ENCODE results near the gene MAD1L1. TPM values are rescaled to one million over a fixed set of nuclear protein-coding genes. Genes with fewer than 3 reads are reported as not detected.

The MAD1L1 gene
- total RNA-seq, 3 donors from 2014 or later = 25.3 to 31.2 (median 26.2) TPM

DNA sequence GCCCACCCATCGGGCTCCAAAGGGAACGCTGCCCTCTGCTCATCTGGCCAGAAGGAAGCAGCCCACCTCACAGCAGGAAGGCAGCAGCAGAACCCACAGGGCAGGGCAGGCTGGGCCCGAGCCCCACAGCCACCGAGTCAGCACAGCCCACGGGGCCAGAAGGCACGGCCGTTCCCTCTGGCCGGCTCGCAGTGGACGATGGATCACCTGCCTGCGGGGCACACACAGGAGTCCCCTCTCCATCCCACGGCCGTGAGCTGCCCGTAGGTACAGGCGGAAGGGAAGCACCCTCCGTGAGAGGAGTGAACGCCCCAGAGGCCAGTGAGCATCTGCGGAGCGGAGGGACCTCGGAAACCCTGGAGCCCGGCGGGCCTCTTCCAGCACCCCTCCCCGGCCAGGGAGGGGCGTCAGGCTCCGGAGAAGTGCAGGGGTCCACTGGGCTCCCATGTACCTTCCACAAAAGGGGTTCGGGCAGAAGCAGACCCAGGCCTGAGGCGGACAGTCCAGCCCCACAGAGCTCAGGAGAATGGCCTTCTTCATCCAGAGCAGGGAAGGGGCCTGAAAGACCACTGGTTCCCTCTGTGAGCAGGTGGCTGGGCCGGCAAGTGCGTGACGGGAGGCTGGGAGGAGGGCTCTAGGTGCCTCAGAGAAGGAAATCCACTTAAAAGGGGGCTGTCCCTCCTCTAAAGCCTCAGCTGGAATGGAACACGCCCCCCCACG, 20.9 kb upstream of the MAD1L1 start:
- no peak overlapping the region for H3K4me3 ChIP-seq
- no peaks in the 10 kb centered on the region for H3K4me1 ChIP-seq (ENCODE audit: low read depth)
- intact Hi-C loops (cut with DNase I, micrococcal nuclease) = no loop called here
- DNase-seq (no peak), ATAC-seq (no peak)
- H3K36me3 ChIP-seq (ENCODE audit: low read depth) = no peaks in the 10 kb centered on the region
- TF ChIP-seq, protein P1, sequence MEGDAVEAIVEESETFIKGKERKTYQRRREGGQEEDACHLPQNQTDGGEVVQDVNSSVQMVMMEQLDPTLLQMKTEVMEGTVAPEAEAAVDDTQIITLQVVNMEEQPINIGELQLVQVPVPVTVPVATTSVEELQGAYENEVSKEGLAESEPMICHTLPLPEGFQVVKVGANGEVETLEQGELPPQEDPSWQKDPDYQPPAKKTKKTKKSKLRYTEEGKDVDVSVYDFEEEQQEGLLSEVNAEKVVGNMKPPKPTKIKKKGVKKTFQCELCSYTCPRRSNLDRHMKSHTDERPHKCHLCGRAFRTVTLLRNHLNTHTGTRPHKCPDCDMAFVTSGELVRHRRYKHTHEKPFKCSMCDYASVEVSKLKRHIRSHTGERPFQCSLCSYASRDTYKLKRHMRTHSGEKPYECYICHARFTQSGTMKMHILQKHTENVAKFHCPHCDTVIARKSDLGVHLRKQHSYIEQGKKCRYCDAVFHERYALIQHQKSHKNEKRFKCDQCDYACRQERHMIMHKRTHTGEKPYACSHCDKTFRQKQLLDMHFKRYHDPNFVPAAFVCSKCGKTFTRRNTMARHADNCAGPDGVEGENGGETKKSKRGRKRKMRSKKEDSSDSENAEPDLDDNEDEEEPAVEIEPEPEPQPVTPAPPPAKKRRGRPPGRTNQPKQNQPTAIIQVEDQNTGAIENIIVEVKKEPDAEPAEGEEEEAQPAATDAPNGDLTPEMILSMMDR (IDR thresholded peaks at IDR 0.05) = no peak
- no peaks in the 10 kb centered on the region for H3K9me3 ChIP-seq

DNA sequence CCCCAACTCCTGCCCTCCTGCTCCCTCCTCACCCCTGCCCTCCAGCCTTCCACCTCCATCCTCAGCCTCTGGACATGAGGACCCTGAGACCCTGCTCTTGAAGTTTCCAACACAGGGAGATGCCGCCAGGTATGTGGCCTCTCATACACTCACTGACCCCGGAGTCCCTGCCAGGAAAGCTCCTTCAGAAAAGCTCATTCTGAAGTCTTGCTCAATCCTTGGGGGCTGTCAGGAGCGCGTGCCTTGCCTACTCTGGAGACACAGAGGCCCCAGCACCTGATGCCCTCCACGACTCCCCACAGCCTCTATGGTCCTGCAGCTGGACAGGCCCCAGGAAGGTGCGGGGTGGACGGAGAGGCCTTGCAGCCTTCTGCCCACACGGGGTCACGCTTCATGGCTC, 20.3 kb upstream of the MAD1L1 start:
- Histone ChIP-seq H3K4me3 (no peak overlapping the region), H3K4me1 (ENCODE audit: low read depth) (no peaks in the 10 kb centered on the region), H3K36me3 (ENCODE audit: low read depth) (no peaks in the 10 kb centered on the region), H3K9me3 (no peaks in the 10 kb centered on the region)
- ATAC-seq = no peak
- intact Hi-C loops (cut with DNase I, micrococcal nuclease) = no loop called here
- TF ChIP-seq, protein P1 (IDR thresholded peaks at IDR 0.05) = no peak
- no peak for DNase-seq

DNA sequence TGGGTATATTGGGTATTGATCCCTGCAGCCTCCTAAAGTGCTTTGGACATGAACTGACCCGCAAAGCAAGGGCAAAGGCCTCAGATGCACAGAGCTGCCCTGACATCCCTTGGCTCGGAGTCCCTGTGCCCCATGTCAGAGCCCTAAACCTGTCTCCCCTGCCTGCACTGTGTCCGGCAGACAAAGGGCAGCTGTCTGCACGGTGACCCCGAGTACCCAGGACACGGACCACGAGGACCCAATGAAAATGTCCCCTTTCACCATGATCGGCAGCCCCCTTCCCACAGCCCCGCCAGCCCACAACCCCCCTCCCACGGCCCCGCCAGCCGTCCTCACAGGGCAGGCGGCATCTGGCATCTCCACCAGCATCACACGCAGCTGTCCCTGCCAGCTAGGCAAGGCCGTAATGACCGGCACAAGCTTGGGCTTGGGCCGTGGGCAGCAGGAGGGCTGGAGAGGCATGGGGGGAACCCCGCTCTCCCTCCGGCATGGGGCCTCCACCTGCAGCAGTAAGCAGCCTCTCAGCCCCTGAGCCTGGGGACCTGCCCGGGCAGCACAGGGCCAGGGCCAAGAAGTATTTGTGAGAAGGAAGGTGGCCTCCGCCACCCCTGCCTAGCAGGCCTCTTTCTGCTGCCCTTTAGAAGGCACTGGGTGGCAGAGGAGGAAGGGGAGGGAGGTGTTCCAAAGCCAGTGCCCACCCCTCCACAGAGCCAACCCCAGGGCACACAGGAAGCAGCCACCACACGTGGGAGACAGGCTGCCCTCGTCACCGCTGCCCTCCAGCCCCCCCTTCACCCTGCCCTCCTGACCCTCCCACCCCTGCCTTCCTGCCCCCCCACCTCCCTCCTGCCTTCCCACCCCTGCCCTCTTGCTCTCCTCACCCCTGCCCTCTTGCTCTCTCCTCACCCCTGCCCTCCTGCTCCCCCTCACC, 19.4 kb upstream of the MAD1L1 start:
- intact Hi-C loops (cut with DNase I, micrococcal nuclease) = no loop called here
- H3K36me3 ChIP-seq (ENCODE audit: low read depth) = no peaks in the 10 kb centered on the region
- H3K4me1 ChIP-seq (ENCODE audit: low read depth) = no peaks in the 10 kb centered on the region
- ATAC-seq (no peak), DNase-seq (no peak)
- TF ChIP-seq, protein P1 (IDR thresholded peaks at IDR 0.05) = no peak
- no peak overlapping the region for H3K4me3 ChIP-seq
- no peaks in the 10 kb centered on the region for H3K9me3 ChIP-seq

DNA sequence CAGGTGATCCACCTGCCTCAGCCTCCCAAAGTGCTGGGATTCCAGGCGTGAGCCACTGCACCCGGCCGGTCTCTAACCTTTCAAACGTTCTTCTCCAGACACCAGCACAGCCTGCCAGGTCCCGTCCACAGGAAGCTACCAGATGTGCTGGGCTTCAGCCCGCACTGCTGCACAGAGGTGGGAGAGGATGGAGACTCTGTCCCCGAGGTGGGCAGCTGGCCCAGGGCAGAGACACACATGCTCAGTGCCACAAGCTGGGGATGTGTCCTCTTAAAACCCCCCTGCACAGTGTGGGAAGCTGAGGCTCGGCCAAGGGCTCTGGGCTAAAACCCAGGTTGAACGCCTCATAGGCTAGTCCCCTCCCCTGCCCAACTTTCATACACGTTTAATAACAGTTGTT, 18.6 kb upstream of the MAD1L1 start:
- TF ChIP-seq, protein P1 (IDR thresholded peaks at IDR 0.05) = no peak
- no peak overlapping the region for H3K4me3 ChIP-seq
- H3K9me3 ChIP-seq = no peaks in the 10 kb centered on the region
- no peak for ATAC-seq
- intact Hi-C loops (cut with DNase I, micrococcal nuclease) = no loop called here
- no peak for DNase-seq
- no peaks in the 10 kb centered on the region for H3K36me3 ChIP-seq (ENCODE audit: low read depth)
- H3K4me1 ChIP-seq (ENCODE audit: low read depth) = no peaks in the 10 kb centered on the region

DNA sequence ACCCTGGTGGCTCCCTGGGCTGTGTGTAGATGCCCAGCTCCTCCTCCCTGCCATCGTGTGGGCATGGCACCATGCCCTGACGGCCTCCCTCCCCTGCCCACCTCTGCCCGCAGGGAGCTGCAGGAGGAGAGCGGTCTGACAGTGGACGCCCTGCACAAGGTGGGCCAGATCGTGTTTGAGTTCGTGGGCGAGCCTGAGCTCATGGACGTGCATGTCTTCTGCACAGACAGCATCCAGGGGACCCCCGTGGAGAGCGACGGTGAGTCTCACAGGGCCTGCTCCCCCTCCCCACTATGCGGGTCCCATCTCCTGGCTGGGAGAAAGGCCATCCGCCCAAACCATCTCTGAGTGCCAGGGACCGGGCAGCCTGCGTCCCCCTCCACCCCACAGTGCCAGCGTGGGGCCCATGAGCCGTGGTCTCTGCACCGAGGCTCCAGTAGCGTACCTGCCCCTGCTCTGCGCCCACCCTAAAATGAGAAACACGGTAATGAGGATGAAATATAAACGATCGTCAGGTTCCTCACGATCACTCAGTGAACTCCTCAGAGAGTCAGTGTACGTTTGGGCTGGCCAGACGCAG, 17.1 kb upstream of the MAD1L1 start:
- ATAC-seq (no peak), DNase-seq (no peak)
- TF ChIP-seq, protein P1 (IDR thresholded peaks at IDR 0.05) = no peak
- Histone ChIP-seq H3K4me3 (no peak overlapping the region), H3K9me3 (no peaks in the 10 kb centered on the region), H3K4me1 (ENCODE audit: low read depth) (no peaks in the 10 kb centered on the region), H3K36me3 (ENCODE audit: low read depth) (no peaks in the 10 kb centered on the region)
- intact Hi-C loops (cut with DNase I, micrococcal nuclease) = loop anchor here in 1 of 2 donors (10.0 kb wide), 1 partner anchor 95 kb away; no protein-coding TSS in a partner anchor
